GM12864 (cell line): ENCODE measurements around the gene AFF2.
A peak's percentile ranks its signal among the peaks of the same experiment; 100 is the strongest.

Experiments
- DNase-seq: peaks from one replicate; pipeline ENCODE4 v3.0.0-alpha.2; 2011; ENCODE audit warnings: low read depth
- H3K4me3 ChIP-seq: 2 replicates; pipeline ENCODE4 v1.5.1; 2011; ENCODE audit warnings: mild to moderate bottlenecking, low read depth, low read length, control low read depth
- TF ChIP-seq, protein P1 (sequence below): IDR thresholded peaks from 2 replicates; pipeline ENCODE4 v1.5.1; 2011; ENCODE audit warnings: low read depth, mild to moderate bottlenecking, moderate library complexity, low read length, control low read depth, inconsistent platforms; ENCODE audit errors: missing control alignments

Gene AFF2

DNA sequence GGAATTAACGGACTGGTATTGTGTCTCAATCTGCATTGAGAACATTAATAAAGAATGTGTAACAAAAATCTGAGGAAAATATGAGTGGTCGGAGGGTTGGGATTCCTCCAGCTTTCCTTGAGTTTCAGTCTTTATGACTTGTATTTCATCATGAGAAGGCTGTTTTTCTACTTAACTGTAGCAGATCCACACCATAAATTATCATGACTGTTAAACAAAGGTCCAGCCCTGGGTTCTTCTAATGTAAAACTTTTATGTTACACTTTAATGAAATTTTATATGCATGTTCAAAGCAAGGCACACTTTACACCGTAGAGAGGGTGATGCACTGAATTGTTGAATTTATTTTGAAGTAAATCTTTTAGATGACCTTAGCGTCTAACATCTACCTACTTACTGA is 7.0 kb downstream of the AFF2 start:
- TF ChIP-seq, protein P1, sequence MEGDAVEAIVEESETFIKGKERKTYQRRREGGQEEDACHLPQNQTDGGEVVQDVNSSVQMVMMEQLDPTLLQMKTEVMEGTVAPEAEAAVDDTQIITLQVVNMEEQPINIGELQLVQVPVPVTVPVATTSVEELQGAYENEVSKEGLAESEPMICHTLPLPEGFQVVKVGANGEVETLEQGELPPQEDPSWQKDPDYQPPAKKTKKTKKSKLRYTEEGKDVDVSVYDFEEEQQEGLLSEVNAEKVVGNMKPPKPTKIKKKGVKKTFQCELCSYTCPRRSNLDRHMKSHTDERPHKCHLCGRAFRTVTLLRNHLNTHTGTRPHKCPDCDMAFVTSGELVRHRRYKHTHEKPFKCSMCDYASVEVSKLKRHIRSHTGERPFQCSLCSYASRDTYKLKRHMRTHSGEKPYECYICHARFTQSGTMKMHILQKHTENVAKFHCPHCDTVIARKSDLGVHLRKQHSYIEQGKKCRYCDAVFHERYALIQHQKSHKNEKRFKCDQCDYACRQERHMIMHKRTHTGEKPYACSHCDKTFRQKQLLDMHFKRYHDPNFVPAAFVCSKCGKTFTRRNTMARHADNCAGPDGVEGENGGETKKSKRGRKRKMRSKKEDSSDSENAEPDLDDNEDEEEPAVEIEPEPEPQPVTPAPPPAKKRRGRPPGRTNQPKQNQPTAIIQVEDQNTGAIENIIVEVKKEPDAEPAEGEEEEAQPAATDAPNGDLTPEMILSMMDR = no peak
- no peak overlapping the region for H3K4me3 ChIP-seq
- DNase-seq = no peak

DNA sequence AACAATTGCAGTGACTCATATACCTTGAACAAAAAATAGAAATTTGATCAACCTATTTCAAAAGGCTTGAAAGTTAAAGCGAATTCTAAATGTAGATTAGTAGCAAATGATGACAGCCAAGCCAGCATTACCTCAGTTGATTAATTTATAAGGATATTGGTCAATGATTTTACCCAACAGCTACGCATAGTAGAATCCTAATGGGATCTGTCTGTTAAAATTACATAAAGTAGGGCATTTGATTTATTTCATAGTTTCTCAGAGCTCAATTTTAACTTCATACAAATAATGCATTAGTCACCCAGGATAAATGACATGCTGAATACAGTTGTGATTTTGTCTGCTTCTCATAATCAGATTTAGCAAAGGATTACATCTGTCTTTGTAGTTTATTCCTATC is 12.0 kb downstream of the AFF2 start:
- DNase-seq = no peak
- TF ChIP-seq, protein P1 = no peak
- H3K4me3 ChIP-seq = no peak overlapping the region

DNA sequence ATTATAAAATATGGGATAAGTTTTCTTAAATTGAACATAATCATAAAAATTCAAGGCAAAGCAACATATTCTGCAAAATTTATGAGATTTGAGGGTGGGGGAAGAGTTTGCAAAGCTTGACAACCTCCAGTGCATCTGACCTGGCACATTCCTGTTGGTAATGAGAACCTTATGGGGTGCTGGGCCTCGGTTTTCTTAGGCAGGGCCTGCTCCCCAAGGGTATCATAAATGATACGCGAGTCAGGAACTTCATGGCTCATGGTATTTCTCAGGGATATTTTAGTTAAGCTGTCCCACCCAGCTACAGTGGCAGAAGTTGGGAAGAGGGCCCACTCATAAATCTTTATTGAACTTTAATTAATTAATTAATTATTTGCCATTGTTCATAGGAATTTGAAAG is 13.2 kb downstream of the AFF2 start:
- no peak for DNase-seq
- no peak overlapping the region for H3K4me3 ChIP-seq
- TF ChIP-seq, protein P1 = no peak

DNA sequence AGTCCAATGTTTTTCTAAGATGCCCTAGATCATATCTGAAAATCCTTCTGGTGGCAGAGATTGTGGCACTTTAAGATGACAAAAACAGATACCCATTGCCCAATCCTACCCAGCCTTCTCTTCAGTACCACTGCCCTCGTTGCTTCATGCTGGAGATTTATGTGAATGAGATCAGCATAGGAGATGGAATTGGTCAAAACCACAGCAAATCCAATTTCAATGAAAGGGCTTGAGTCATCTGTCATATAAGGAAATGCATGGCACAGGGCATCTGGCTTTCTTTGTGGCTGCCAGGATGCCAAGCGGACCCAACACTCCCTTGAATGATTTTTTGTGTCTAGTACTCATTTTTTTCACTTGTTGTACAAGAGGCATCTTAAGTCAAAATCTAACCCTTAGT is 16.8 kb downstream of the AFF2 start:
- no peak for DNase-seq
- TF ChIP-seq, protein P1 = no peak
- H3K4me3 ChIP-seq = no peak overlapping the region

DNA sequence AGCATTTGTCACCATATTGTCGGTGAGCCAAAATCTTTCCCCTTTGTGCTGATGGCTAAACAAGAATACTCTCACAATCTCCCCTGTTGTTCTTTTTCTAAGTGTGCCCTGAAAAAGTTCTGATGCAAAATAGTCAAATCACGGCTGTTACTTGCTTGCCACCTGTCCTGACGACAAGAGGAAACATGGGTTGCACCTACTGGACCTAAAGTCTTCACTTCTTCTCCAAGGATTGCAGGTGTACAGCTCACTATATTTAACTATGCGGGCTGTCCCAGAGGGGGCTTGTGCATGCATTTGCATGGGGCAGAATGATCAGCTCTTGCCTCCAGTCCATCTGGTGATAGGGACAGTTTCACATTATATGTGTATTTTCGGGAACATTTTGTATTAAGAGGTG is 21.6 kb downstream of the AFF2 start:
- no peak overlapping the region for H3K4me3 ChIP-seq
- DNase-seq = no peak
- TF ChIP-seq, protein P1 = no peak

DNA sequence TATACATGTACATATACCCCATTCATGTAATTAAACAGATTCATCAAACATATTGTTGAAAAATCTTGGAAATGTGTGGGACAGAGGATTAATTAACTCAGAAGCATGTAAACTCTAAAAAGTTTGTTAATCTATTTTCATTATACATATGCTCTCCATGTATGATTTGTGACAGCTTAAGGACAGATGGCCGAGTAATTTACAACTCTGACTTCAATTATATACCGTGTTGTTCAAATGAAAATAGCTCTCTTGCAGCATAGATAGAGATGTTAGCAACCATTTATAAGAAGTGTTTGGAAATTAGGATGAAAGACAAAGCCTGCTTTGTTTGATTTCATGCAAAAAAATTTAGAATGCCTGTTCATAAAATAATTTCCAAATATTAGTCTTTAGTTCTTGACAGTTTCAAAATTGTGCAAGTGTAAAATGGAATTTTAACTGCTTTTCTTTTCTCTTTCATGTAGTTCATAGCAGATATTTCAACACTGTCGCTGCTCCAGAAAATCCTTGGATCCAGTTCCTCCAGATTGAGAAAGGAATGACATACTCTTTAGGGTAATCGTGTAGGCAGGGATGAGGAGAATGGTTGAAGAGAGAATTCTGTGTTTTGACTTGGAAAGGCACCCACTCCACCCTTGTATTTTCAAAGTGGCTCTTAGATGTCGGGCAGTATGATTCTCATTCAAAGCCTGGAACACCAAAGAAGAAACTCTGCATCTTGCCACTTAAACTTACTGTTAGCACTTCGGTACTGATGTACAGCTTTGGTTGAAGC is 23.1 kb downstream of the AFF2 start:
- TF ChIP-seq, protein P1 = no peak

DNA sequence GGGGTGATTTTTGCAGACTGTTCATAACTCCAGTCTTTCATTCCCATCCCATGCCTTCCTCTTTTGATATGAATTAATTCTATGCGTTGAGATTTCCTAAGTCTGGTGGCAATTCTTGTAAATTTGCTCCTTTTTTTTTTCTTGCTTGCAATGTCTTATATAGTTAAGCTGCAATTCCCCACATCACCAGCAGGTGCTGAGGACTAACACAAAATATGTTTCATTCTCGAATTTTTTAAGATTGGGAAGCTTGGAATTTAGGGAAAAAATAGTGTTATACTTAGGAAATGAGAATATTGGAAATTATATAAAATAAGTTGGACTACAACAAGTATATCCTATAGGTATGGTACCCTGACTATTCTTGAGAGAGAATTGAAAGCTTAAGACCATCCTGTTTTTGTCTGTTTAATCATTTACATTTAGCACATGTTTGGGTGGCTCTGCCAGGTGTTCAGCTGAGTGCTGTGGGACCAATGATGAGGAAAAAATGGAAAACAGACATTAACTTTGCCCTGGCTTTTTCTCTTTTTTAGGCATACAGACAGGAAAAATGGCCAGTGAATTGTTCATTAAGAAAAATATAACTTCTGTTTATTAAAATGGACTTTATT is 30.2 kb downstream of the AFF2 start:
- TF ChIP-seq, protein P1 = peak; percentile 44
- H3K4me3 ChIP-seq = no peak overlapping the region
- DNase-seq = no peak

More for the DNA sequence above, 23.1 kb downstream of the AFF2 start:
- DNase-seq = no peak
- no peak overlapping the region for H3K4me3 ChIP-seq
